Testis (tissue), 2 donors: ENCODE data around the gene ACACB.

Experiments
- CTCF ChIP-seq, 3 experiments: fragments of 450-650 bp in 2 of 3; fragments of 200-600 bp in 1 of 3; sonication (generic) in 1 of 3; IDR thresholded peaks; one replicate each; pipeline ENCODE4 v1.5.1; 2016 to 2019; ENCODE audit warnings: antibody characterized with exemption in 3 of 3, mild to moderate bottlenecking in 2 of 3, moderate library complexity in 1 of 3
- POLR2A ChIP-seq: fragments of 450-650 bp; IDR thresholded peaks from one replicate; pipeline ENCODE4 v1.6.1; 2017; ENCODE audit warnings: antibody characterized with exemption, mild to moderate bottlenecking, moderate library complexity

GRCh38 chr12:109165599-109165998 lies 49.2 kb downstream of the ACACB start:
- TF ChIP-seq POLR2A, result no peak
- TF ChIP-seq CTCF (IDR thresholded peaks at IDR 0.05), result no peak
